Left renal cortex interstitium (tissue), 4 donors: ENCODE measurements around the gene WDR46. TPM values are rescaled to one million over a fixed set of nuclear protein-coding genes. Genes with fewer than 3 reads are reported as not detected.

Experiments used
- DNase-seq, 4 donors: peaks; one replicate each; pipeline ENCODE4 v3.0.0-alpha.2; 2013; ENCODE audit warnings: low read depth in 4 of 4, low spot score in 2 of 4, missing footprints in 1 of 4
- polyA plus RNA-seq, 4 donors: library from polyadenylated mRNA; unstranded; fragments of 120-200 nt; gene quantifications; one replicate each; pipeline ENCODE4 v1.2.1, GENCODE V29; 2013; ENCODE audit not compliant: insufficient read length in 4 of 4

Gene WDR46
- polyA plus RNA-seq, 4 donors = 58.6 to 81.8 (median 73.0) TPM

- DNase-seq = peak in 1 of 4 donors; percentile 51
Measured at GRCh38 chr6:33314515-33314942, 25.5 kb upstream of the WDR46 start.

GRCh38 chr6:33313709-33314514 is 24.9 kb upstream of the WDR46 start, which contains the start of gene TAPBP:
Gene TAPBP (minus strand): TSS chr6:33314078. CDS start chr6:33314041, 37 bp downstream.
- peak in 1 of 4 donors; percentile 60 for DNase-seq

GRCh38 chr6:33313105-33313708 is 24.2 kb upstream of the WDR46 start:
- DNase-seq = no peak

DNA sequence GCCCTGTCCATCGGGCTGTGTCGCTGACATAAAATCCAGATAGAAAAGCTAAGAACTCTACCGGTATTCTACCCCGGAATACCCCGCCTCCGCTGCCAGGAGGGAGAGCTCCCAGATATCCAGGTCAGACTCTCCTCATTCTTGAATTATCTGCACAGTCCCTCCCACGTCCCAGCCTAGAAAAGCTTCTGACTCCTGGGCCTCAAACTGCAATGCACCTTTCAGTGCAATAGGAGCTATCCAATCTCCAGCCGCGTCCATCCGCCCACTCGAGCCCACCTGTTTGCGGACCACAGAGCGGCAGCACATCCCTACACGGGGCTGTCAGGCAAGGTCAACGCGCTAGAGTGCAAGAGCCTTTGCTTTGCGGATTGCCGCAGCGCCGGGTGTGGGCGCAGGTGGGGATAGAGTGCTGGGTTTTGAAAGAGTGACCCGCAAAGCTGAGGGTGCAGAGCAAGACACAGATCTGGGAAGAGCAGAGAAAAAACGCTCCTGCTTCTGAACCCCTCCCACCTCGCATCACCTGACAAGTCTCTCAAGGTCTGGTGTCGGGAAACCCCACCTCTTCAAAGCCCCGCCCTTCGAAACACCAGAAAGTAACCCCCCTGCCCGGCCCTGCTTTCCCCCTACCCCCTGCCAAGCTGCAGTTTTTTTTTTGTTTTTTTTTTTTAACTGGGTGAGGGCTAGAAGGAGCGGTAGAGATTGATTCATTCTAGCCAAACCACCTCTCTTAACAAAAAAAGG is 23.5 kb upstream of the WDR46 start:
- peak in 1 of 4 donors; percentile 29 for DNase-seq

- DNase-seq = no peak
Measured at GRCh38 chr6:33306356-33306755, 17.3 kb upstream of the WDR46 start.

GRCh38 chr6:33305052-33305451 is 16.0 kb upstream of the WDR46 start:
- no peak for DNase-seq

DNA sequence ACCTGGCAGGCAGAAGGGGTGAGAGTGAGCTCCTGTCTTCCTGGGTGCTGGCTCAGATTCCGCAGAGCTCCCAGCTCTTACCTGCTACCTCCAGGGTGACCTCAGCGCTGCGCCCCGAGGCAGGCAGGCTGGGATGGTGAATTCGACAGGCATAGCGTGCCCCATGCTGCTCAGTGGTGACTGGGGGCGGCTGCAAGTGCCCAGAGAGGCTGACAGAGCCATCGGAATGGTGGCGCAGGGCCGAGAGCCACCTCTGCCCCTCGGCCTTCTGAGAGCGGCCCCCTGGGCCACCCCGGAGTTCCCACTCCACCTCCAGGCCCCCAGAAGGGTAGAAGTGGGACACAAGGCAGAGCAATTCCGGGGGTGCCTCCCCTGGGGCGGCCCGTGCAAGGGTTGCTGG is 15.2 kb upstream of the WDR46 start:
- DNase-seq = no peak

DNA sequence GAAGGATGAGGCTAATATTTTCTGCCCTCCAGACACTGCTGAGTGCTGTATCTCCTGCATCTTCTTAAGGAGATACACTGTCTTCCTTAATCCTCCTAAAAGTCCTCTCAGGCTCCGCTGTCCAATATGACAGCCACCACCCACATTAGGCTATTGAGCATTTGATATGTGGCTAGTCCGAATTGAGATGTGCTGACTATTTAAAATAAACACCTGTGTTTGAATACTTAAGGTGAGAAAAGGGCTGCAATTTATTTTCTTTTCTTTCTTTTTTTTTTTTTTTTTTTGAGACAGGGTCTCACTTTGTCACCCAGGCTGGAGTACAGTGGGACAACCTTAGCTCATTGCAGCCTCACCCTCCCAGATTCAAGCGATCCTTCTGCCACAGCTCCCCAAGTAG is 12.8 kb upstream of the WDR46 start:
- DNase-seq = no peak

DNA sequence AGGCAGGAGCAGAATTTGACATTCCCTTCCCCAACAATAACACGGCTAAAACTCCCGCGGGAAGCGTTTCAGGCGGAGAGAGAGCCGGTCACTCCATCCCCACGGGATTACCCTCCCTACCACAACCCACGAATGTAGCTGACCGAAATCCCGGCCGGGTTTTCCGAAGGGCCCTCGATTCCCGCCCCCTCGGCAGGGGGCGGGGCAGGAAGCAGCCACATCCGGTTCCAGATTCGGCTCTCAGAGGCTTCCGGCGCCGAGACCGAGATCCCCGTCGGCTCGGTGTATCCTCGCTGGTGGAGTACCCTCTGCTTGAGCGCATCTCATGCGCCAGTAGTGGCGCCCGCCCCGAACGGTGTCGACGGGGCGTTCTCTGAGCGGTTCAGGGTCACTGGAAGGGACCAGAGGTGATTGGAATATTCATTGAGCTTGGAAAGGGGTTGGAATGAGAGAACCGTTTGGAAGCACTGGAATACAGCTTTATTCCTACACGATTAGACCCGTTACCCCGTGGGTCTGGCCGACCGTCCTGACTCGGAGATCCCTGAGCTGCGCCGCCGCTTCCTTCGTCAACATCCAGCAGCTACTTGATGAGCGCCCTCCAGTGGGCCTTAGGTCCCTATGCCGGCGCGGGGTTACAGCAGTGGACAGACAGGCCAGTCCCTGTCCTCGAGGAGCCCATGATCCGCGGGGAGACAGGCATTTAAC is 10.4 kb upstream of the WDR46 start:
- DNase-seq = peak in 1 of 4 donors; percentile 90

DNA sequence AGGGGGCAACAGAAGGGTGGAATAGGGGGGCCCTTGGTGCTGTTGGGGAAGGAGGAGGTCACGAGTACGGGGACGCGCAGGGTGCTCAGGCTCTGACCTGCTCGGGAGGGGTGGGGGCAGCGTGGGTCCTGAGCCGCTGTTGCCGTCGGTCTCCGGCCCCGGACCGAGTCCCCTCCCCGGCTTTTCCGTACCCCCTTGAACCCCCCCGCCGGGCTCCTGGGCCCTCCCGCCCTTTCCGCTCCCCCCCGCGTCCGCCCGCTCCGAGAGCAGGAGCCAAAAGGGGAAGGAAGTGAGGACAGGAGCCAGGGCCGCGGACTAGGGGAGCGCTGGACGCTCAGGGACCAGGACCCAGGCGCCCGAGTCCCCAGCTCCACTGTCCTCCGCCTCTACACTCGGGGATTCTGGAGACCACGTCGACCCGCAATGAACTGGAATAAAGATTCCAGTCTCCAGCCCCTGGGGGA is 9.8 kb upstream of the WDR46 start, which contains the start of gene RGL2:
Gene RGL2, minus strand, starts transcription at position 170 of the 464 bp plus-strand sequence. CDS start 332 bp downstream, outside the sequence.
- DNase-seq = peak in 1 of 4 donors; percentile 53

DNA sequence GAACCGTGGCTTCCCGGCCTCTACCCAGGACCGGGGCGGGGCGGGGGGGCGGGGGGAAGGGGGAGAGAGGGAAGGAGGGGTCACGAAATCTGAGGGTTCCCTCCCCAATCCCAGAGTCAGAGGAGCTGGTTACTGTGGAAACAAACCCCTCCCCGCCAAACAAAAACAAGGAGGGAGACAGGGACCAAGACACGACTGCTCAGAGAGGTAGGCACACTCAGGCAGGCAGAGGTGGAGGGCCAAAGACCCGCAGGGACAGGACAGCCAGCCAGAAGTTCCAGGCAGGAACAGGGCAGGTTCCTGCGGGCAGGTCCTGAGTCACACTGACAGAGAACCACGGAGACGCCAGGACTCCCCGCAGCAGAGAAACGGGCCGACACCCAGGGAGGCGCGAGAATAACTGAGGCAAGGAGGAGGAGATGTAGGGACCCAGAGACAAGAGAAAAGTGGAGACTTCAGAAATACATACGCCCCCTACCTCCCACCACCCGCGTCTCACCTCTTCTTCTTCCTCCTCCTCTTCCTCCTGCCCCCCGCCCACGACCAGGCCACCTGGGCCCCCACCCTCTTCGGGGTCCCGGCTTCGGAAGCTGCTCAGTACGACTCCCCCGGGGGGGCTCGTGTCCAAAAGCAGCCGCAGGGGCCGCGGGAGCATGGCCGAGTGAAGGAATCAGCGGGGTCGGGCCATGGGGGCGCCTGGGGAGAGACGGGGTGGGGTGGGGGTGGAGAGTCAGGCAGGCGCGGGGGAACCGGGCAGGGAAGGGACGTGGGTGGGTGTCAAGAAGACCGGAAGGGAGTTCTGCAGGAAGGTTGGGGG is 9.1 kb upstream of the WDR46 start:
- DNase-seq = peak in 1 of 4 donors; percentile 41

- no peak for DNase-seq
Measured at GRCh38 chr6:33297406-33297955, 8.4 kb upstream of the WDR46 start.

DNA sequence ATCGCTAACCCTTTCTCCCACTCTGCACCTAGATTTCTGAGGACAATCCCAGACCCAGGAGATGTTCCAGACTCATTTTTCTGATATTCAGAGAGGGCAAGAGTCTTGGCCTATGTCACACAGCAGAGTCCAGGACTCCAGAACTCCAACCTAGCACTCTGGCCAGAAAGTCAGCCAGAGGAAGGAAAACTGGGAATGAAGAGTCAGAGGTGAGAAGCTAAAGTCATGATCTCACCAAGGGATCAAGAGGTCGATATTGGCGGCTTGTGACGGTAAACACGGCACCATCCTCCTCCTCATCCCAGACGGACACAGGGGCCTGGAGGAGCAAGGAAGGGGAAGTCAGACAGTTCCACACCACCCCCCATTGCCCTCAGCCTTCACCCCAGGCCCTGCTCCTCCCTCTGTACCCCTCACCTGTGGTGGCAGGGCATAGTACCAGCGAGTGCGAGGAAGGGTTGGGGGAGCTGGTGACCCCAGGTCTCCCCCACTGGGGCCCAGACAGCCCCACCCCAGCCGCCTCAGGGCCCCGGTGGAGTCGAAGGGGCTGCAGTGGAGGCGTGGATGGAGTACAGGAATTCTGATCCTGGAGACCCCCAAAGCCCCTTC is 7.9 kb upstream of the WDR46 start:
- DNase-seq = no peak

- DNase-seq = no peak
Measured at GRCh38 chr6:33295621-33296369, 6.8 kb upstream of the WDR46 start.

DNA sequence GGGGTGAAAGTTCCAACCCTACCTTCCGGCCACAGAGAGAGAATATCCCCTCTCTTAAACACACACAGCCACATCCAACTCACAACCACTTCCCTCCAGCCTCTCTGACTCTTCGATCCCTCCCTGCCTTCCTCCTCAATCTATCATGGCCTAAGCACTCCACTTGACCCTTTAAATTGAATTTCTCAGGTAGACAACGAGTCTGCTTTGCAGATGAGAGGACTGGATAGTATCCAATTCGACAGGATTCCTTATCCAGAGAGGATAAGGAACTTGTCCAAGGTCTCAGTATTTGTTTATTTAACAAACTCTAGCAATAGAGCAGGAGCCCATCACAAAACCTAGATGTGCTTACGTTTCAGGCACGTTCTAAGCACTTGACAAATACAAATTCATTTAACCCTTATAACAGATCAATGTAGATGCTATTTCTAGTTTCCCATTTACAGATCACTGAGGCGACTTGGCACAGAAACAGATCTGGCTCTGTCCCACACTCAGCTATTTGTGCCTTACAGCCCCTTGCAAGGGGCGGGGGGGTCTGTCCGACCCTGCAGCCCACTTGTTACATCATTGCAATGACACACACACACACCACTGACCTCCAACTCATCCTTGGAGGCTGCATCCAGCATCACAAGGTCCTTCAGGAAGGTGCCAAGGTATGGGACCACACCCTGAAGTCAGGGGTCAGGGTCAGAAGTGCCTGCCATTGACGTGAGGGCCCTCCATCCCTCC is 5.2 kb upstream of the WDR46 start:
- no peak for DNase-seq

- DNase-seq = no peak
Measured at GRCh38 chr6:33292996-33293682, 4.1 kb upstream of the WDR46 start.

DNA sequence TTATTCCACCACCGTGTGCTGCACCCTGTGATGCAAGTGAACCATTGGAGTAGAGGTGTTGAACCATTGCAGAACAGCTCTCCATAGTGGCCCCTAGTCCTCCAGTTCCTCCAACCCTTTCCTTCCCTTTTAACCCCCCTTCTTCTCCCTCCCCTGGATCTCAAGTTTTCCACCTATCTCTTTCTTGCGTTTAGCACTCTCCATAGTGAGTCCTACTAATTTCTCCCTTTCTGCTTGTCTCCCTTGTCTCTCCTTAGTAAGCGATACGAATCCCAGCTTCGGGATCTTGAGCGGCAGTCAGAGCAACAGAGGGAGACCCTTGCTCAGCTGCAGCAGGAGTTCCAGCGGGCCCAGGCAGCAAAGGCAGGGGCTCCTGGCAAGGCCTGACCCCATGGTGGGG is 1.4 kb upstream of the WDR46 start:
- DNase-seq = no peak
